ENCODE results near the gene NUTM2G.
"Not testable (repeated sequence)": the region's sequence is repeated elsewhere in the genome, so short reads cannot be mapped to it uniquely, and the experiment has no call there.

NUTM2G gene

GRCh38 chr9:96950539-96950938 is 21.9 kb downstream of the NUTM2G start:
- H3K9me3 ChIP-seq (replicated peaks in 1 of 2; ENCODE audit: control insufficient read depth in 2 of 2, insufficient read depth in 1 of 2, low read depth in 1 of 2, low read length in 2 of 2); H2BK5ac ChIP-seq (ENCODE audit: low read length); H2AFZ ChIP-seq (ENCODE audit: low read length); H3K9ac ChIP-seq (ENCODE audit: low read depth, low read length, poor library complexity); H3K4me2 ChIP-seq (ENCODE audit: insufficient read depth, low read length, poor library complexity, severe bottlenecking); H3K18ac ChIP-seq (ENCODE audit: low read length); H4K8ac ChIP-seq (ENCODE audit: low read depth, low read length); H2BK12ac ChIP-seq (ENCODE audit: low read length); H3K4ac ChIP-seq (ENCODE audit: low read length); H2BK15ac ChIP-seq (ENCODE audit: low read length); H4K91ac ChIP-seq (ENCODE audit: low read depth, low read length, poor library complexity); H3K23ac ChIP-seq (ENCODE audit: low read depth, low read length, poor library complexity); H2AK5ac ChIP-seq (ENCODE audit: low read depth, low read length); H3K14ac ChIP-seq (ENCODE audit: low read length); DNase-seq (ENCODE audit: low spot score); H3K27me3 ChIP-seq (ENCODE audit: control insufficient read depth in 3 of 3, insufficient read depth in 3 of 3, low read depth in 1 of 3, low read length in 3 of 3); H3K4me3 ChIP-seq (ENCODE audit: low read length in 2 of 2); H2BK120ac ChIP-seq (ENCODE audit: low read depth, low read length); H3K79me1 ChIP-seq (ENCODE audit: low read depth, low read length); H3K27ac ChIP-seq (replicated peaks; ENCODE audit: low read length); H3K4me1 ChIP-seq (ENCODE audit: control insufficient read depth in 2 of 2, insufficient read depth in 1 of 2, low read depth in 1 of 2, low read length in 2 of 2): not testable (repeated sequence)
- H3K36me3 ChIP-seq (replicated peaks in 1 of 2; ENCODE audit: control insufficient read depth in 2 of 2, insufficient read depth in 2 of 2, low read length in 2 of 2) = peaks cover 0 to 18% of the 10 kb centered on the region in 2 donors
- WGBS, 2 donors (ENCODE audit: extremely low coverage in 2 of 2, insufficient read length in 2 of 2, insufficient replicate concordance in 1 of 2) = no CpG with 5 or more reads among the region's 2 CpGs

DNA sequence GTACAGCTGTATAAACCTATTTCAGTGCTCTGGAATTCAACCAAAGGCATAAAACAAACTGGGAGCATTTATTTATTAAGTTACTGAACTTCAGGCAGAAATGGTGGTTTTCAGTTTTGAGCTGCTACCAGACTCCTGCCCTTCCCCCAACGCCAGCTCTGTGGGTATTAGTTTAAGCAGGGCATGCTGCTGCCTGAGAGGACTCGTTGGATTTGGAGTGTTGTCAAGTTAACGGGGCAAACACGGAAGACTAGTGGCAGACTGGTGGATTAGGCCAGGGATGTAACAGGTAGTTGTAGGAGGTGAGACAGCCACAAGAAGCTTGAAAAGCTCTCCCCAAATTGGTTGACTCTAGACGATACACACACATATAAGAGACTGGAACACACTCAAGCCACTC is 38.9 kb downstream of the NUTM2G start:
- not testable (repeated sequence) for H3K23ac ChIP-seq (ENCODE audit: low read depth, low read length, poor library complexity); H3K9ac ChIP-seq (ENCODE audit: low read depth, low read length, poor library complexity)
- WGBS, 2 donors (ENCODE audit: extremely low coverage in 2 of 2, insufficient read length in 2 of 2, insufficient replicate concordance in 1 of 2) = no CpG with 5 or more reads among the region's 5 CpGs

DNA sequence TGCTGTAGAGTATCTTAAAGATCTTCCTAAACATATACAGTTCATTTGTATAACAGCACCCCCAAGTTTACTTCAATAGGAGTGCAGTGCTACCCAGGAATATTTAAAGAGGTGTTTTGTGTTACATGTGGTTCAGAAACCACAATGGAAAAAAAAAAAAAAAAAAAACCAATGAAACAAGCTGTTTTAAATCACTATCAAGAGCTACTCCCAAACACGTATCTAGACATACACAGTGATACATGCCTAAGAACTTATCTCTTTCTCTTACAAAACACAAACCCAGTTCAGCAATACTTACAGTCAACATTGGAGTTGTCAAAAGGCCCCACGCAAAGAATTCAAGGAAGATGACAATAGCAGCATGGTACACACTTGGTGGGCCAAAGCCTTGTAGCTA is 43.9 kb downstream of the NUTM2G start:
- H3K23ac ChIP-seq (ENCODE audit: low read depth, low read length, poor library complexity); H2BK15ac ChIP-seq (ENCODE audit: low read length); H3K4me2 ChIP-seq (ENCODE audit: insufficient read depth, low read length, poor library complexity, severe bottlenecking); H2BK12ac ChIP-seq (ENCODE audit: low read length); H2AK5ac ChIP-seq (ENCODE audit: low read depth, low read length); H3K36me3 ChIP-seq (replicated peaks in 1 of 2; ENCODE audit: control insufficient read depth in 2 of 2, insufficient read depth in 2 of 2, low read length in 2 of 2); H3K14ac ChIP-seq (ENCODE audit: low read length); H4K8ac ChIP-seq (ENCODE audit: low read depth, low read length); H3K27ac ChIP-seq (replicated peaks; ENCODE audit: low read length); H3K27me3 ChIP-seq (ENCODE audit: control insufficient read depth in 3 of 3, insufficient read depth in 3 of 3, low read depth in 1 of 3, low read length in 3 of 3); H4K91ac ChIP-seq (ENCODE audit: low read depth, low read length, poor library complexity); H3K9me3 ChIP-seq (replicated peaks in 1 of 2; ENCODE audit: control insufficient read depth in 2 of 2, insufficient read depth in 1 of 2, low read depth in 1 of 2, low read length in 2 of 2); H3K4me3 ChIP-seq (ENCODE audit: low read length in 2 of 2); H3K9ac ChIP-seq (ENCODE audit: low read depth, low read length, poor library complexity); H3K79me1 ChIP-seq (ENCODE audit: low read depth, low read length); H2BK5ac ChIP-seq (ENCODE audit: low read length); H3K4ac ChIP-seq (ENCODE audit: low read length); DNase-seq (ENCODE audit: low spot score); H3K4me1 ChIP-seq (ENCODE audit: control insufficient read depth in 2 of 2, insufficient read depth in 1 of 2, low read depth in 1 of 2, low read length in 2 of 2); H2BK120ac ChIP-seq (ENCODE audit: low read depth, low read length); H3K18ac ChIP-seq (ENCODE audit: low read length); H2AFZ ChIP-seq (ENCODE audit: low read length): not testable (repeated sequence)
- WGBS, 2 donors (ENCODE audit: extremely low coverage in 2 of 2, insufficient read length in 2 of 2, insufficient replicate concordance in 1 of 2) = no CpG with 5 or more reads among the region's 2 CpGs

More for the DNA sequence above, 38.9 kb downstream of the NUTM2G start:
- H2BK12ac ChIP-seq (ENCODE audit: low read length); H2AFZ ChIP-seq (ENCODE audit: low read length); H3K14ac ChIP-seq (ENCODE audit: low read length); H2BK5ac ChIP-seq (ENCODE audit: low read length); DNase-seq (ENCODE audit: low spot score); H3K4ac ChIP-seq (ENCODE audit: low read length); H4K8ac ChIP-seq (ENCODE audit: low read depth, low read length); H3K9me3 ChIP-seq (replicated peaks in 1 of 2; ENCODE audit: control insufficient read depth in 2 of 2, insufficient read depth in 1 of 2, low read depth in 1 of 2, low read length in 2 of 2); H2BK15ac ChIP-seq (ENCODE audit: low read length); H3K4me3 ChIP-seq (ENCODE audit: low read length in 2 of 2); H3K27ac ChIP-seq (replicated peaks; ENCODE audit: low read length); H4K91ac ChIP-seq (ENCODE audit: low read depth, low read length, poor library complexity); H2AK5ac ChIP-seq (ENCODE audit: low read depth, low read length); H3K4me1 ChIP-seq (ENCODE audit: control insufficient read depth in 2 of 2, insufficient read depth in 1 of 2, low read depth in 1 of 2, low read length in 2 of 2); H3K4me2 ChIP-seq (ENCODE audit: insufficient read depth, low read length, poor library complexity, severe bottlenecking); H3K36me3 ChIP-seq (replicated peaks in 1 of 2; ENCODE audit: control insufficient read depth in 2 of 2, insufficient read depth in 2 of 2, low read length in 2 of 2); H3K79me1 ChIP-seq (ENCODE audit: low read depth, low read length); H2BK120ac ChIP-seq (ENCODE audit: low read depth, low read length); H3K18ac ChIP-seq (ENCODE audit: low read length); H3K27me3 ChIP-seq (ENCODE audit: control insufficient read depth in 3 of 3, insufficient read depth in 3 of 3, low read depth in 1 of 3, low read length in 3 of 3): not testable (repeated sequence)

DNA sequence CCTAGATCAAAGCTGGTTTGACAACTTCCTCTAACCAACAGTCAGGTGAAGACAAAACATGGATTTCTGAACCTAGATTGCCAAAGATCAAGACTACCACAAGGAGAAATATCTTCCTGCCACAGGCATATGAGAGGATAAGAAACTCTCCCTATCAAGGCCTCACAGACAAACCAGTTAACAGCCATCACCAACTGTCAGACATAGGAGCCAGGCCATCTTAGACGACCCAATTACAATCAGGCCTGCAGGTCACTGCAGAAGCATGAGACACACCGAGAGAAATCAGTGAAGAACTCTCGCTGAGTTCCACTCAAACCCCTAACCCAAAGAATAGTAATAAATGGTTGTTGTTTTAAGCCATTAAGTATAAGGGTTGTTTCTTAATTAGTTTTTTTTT is 45.4 kb downstream of the NUTM2G start:
- H3K14ac ChIP-seq (ENCODE audit: low read length); H3K36me3 ChIP-seq (replicated peaks in 1 of 2; ENCODE audit: control insufficient read depth in 2 of 2, insufficient read depth in 2 of 2, low read length in 2 of 2); H3K27ac ChIP-seq (replicated peaks; ENCODE audit: low read length); H3K9ac ChIP-seq (ENCODE audit: low read depth, low read length, poor library complexity); DNase-seq (ENCODE audit: low spot score); H3K79me1 ChIP-seq (ENCODE audit: low read depth, low read length); H2BK12ac ChIP-seq (ENCODE audit: low read length); H3K4ac ChIP-seq (ENCODE audit: low read length); H3K4me3 ChIP-seq (ENCODE audit: low read length in 2 of 2); H2AK5ac ChIP-seq (ENCODE audit: low read depth, low read length); H3K18ac ChIP-seq (ENCODE audit: low read length); H2AFZ ChIP-seq (ENCODE audit: low read length); H3K4me1 ChIP-seq (ENCODE audit: control insufficient read depth in 2 of 2, insufficient read depth in 1 of 2, low read depth in 1 of 2, low read length in 2 of 2); H2BK120ac ChIP-seq (ENCODE audit: low read depth, low read length); H3K27me3 ChIP-seq (ENCODE audit: control insufficient read depth in 3 of 3, insufficient read depth in 3 of 3, low read depth in 1 of 3, low read length in 3 of 3); H2BK5ac ChIP-seq (ENCODE audit: low read length); H2BK15ac ChIP-seq (ENCODE audit: low read length); H3K4me2 ChIP-seq (ENCODE audit: insufficient read depth, low read length, poor library complexity, severe bottlenecking); H4K8ac ChIP-seq (ENCODE audit: low read depth, low read length); H3K9me3 ChIP-seq (replicated peaks in 1 of 2; ENCODE audit: control insufficient read depth in 2 of 2, insufficient read depth in 1 of 2, low read depth in 1 of 2, low read length in 2 of 2); H4K91ac ChIP-seq (ENCODE audit: low read depth, low read length, poor library complexity); H3K23ac ChIP-seq (ENCODE audit: low read depth, low read length, poor library complexity): not testable (repeated sequence)
- WGBS, 2 donors (ENCODE audit: extremely low coverage in 2 of 2, insufficient read length in 2 of 2, insufficient replicate concordance in 1 of 2) = no CpG with 5 or more reads among the region's 3 CpGs
